Liver (tissue), 9 donors: ENCODE measurements around the gene MICU1. TPM values are rescaled to one million over a fixed set of nuclear protein-coding genes. Genes with fewer than 3 reads are reported as not detected.
A peak's percentile ranks its signal among the peaks of the same experiment; 100 is the strongest.
"Not testable (repeated sequence)": the region's sequence is repeated elsewhere in the genome, so short reads cannot be mapped to it uniquely, and the experiment has no call there.

Experiments
- DNase-seq: peaks from one replicate; pipeline ENCODE4 v3.0.0-alpha.2; 2017; ENCODE audit warnings: low spot score
- H3K27ac ChIP-seq, 2 donors: one replicate each; pipeline ENCODE4 v1.7.0; 2013; ENCODE audit warnings: inconsistent platforms in 2 of 2, low read length in 2 of 2, control low read depth in 1 of 2, low read depth in 1 of 2, mild to moderate bottlenecking in 1 of 2
- H3K27me3 ChIP-seq, 4 donors: one replicate each; pipeline versions ENCODE4 v1.6.1 to v1.7.0; 2013; ENCODE audit warnings: low read length in 3 of 4, inconsistent platforms in 1 of 4, mild to moderate bottlenecking in 1 of 4, moderate library complexity in 1 of 4; ENCODE audit not compliant: control insufficient read depth in 4 of 4, insufficient read depth in 4 of 4
- H3K36me3 ChIP-seq, 4 donors: one replicate each; pipeline versions ENCODE4 v1.6.1 to v1.7.0; 2013; ENCODE audit warnings: low read length in 3 of 4, mild to moderate bottlenecking in 3 of 4, low read depth in 1 of 4, moderate library complexity in 1 of 4; ENCODE audit not compliant: control insufficient read depth in 4 of 4, insufficient read depth in 3 of 4
- H3K4me1 ChIP-seq, 4 donors: one replicate each; pipeline versions ENCODE4 v1.6.1 to v1.7.0; 2013; ENCODE audit warnings: low read length in 3 of 4, mild to moderate bottlenecking in 3 of 4, moderate library complexity in 1 of 4; ENCODE audit not compliant: control insufficient read depth in 4 of 4, insufficient read depth in 4 of 4
- H3K4me3 ChIP-seq, 3 donors: one replicate each; pipeline versions ENCODE4 v1.6.1 to v1.7.0; 2013; ENCODE audit warnings: low read length in 3 of 3, control low read depth in 1 of 3, low read depth in 1 of 3, mild to moderate bottlenecking in 1 of 3
- H3K9ac ChIP-seq, 2 donors: one replicate each; pipeline ENCODE4 v1.7.0; 2013; ENCODE audit warnings: low read length in 2 of 2, mild to moderate bottlenecking in 2 of 2, moderate library complexity in 2 of 2, control low read depth in 1 of 2, low read depth in 1 of 2
- H3K9me3 ChIP-seq, 4 donors: one replicate each; pipeline versions ENCODE4 v1.6.1 to v1.7.0; 2013; ENCODE audit warnings: low read length in 3 of 4; ENCODE audit not compliant: control insufficient read depth in 4 of 4
- ATF3 ChIP-seq: IDR thresholded peaks from 2 replicates; pipeline ENCODE4 v1.6.1; 2016; ENCODE audit warnings: antibody characterized with exemption
- EGR1 ChIP-seq, 2 donors: IDR thresholded peaks; 2 replicates each; pipeline ENCODE4 v1.6.1; 2016 to 2018; ENCODE audit warnings: antibody characterized with exemption in 2 of 2, low read depth in 2 of 2
- FOXA1 ChIP-seq: IDR thresholded peaks from 2 replicates; pipeline ENCODE4 v1.6.1; 2016; ENCODE audit warnings: antibody characterized with exemption
- FOXA2 ChIP-seq: IDR thresholded peaks from 2 replicates; pipeline ENCODE4 v1.6.1; 2016; ENCODE audit warnings: antibody characterized with exemption
- GABPA ChIP-seq, 2 donors: IDR thresholded peaks in 1 of 2; conservative IDR thresholded peaks in 1 of 2; 2 replicates each; pipeline ENCODE4 v1.6.1; 2016; ENCODE audit warnings: antibody characterized with exemption in 2 of 2, mild to moderate bottlenecking in 1 of 2, moderate library complexity in 1 of 2
- HNF4A ChIP-seq, 2 donors: conservative IDR thresholded peaks; 2 replicates each; pipeline ENCODE4 v1.6.1; 2016; ENCODE audit warnings: antibody characterized with exemption in 2 of 2, mild to moderate bottlenecking in 2 of 2
- HNF4G ChIP-seq: IDR thresholded peaks from 2 replicates; pipeline ENCODE4 v1.6.1; 2016; ENCODE audit warnings: antibody characterized with exemption
- JUND ChIP-seq, 2 donors: IDR thresholded peaks; 2 replicates each; pipeline ENCODE4 v1.6.1; 2016; ENCODE audit warnings: antibody characterized with exemption in 2 of 2
- NR2F2 ChIP-seq: IDR thresholded peaks from 2 replicates; pipeline ENCODE4 v1.6.1; 2016; ENCODE audit warnings: antibody characterized with exemption
- RAD21 ChIP-seq, 2 donors: IDR thresholded peaks; 2 replicates each; pipeline ENCODE4 v1.6.1; 2016; ENCODE audit warnings: antibody characterized with exemption in 2 of 2, mild to moderate bottlenecking in 2 of 2
- RXRA ChIP-seq, 2 donors: IDR thresholded peaks; 2 replicates each; pipeline ENCODE4 v1.6.1; 2017 to 2018; ENCODE audit warnings: antibody characterized with exemption in 2 of 2, mild to moderate bottlenecking in 1 of 2
- SP1 ChIP-seq: IDR thresholded peaks from 2 replicates; pipeline ENCODE4 v1.6.1; 2018; ENCODE audit warnings: antibody characterized with exemption, mild to moderate bottlenecking
- TAF1 ChIP-seq: conservative IDR thresholded peaks from 2 replicates; pipeline ENCODE4 v1.6.1; 2016; ENCODE audit warnings: antibody characterized with exemption, mild to moderate bottlenecking
- YY1 ChIP-seq: IDR thresholded peaks from 2 replicates; pipeline ENCODE4 v1.6.1; 2016; ENCODE audit warnings: antibody characterized with exemption, mild to moderate bottlenecking
- WGBS: extraction: QIAGEN DNeasy Blood & Tissue Kit; methylation state at CpG from one replicate; pipeline ENCODE4 v1.1.7; 2013; 5-methylcytosine and 5-hydroxymethylcytosine counted together
- polyA plus RNA-seq, 2 donors: library from polyadenylated mRNA; stranded (reverse) in 1 of 2; unstranded in 1 of 2; fragments of 200-250 nt in 1 of 2; fragments of >200 nt in 1 of 2; fragmentation: Nextera tagmentation in 1 of 2; extraction: Ambion mirVana in 1 of 2; gene quantifications; one replicate each; pipeline versions ENCODE4 v1.2.1 to v1.2.3, GENCODE V29; 2013 to 2015
- total RNA-seq, 2 donors: library from RNA; depleted of rRNA; stranded (reverse); fragments of >200 nt; gene quantifications; one replicate each; pipeline ENCODE4 v1.2.3, GENCODE V29; 2014
- TF ChIP-seq, protein P1 (sequence below): IDR thresholded peaks from 2 replicates; pipeline ENCODE4 v1.6.1; 2016; ENCODE audit warnings: antibody characterized with exemption
- TF ChIP-seq, protein P2 (sequence below): fragments of 150-350 bp; IDR thresholded peaks from 2 replicates; pipeline ENCODE4 v1.5.1; 2017; ENCODE audit warnings: improper control_type of control experiment, low read depth, low read length; ENCODE audit not compliant: missing input control
- TF ChIP-seq, protein P3 (sequence below): IDR thresholded peaks from 2 replicates; pipeline ENCODE4 v1.6.1; 2016; ENCODE audit warnings: antibody characterized with exemption, mild to moderate bottlenecking
- TF ChIP-seq, protein P4 (sequence below): IDR thresholded peaks from 2 replicates; pipeline ENCODE4 v1.6.1; 2016; ENCODE audit warnings: antibody characterized with exemption
- donor health status: healthy.
- donor health status: healthy.
- donor health status: healthy.
- donor health status: healthy.
- donor health status: healthy.

MICU1 gene, protein sequence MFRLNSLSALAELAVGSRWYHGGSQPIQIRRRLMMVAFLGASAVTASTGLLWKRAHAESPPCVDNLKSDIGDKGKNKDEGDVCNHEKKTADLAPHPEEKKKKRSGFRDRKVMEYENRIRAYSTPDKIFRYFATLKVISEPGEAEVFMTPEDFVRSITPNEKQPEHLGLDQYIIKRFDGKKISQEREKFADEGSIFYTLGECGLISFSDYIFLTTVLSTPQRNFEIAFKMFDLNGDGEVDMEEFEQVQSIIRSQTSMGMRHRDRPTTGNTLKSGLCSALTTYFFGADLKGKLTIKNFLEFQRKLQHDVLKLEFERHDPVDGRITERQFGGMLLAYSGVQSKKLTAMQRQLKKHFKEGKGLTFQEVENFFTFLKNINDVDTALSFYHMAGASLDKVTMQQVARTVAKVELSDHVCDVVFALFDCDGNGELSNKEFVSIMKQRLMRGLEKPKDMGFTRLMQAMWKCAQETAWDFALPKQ
- total RNA-seq (10 to 100 TPM; 28.0 to 47.4 TPM), polyA plus RNA-seq (10 to 100 TPM; 26.4 to 36.1 TPM)

GRCh38 chr10:72625608-72626443 lies at the start of gene MICU1:
Gene MICU1, minus strand, starts transcription at chr10:72626079. Its CDS starts 59,286 bp downstream, at chr10:72566793.
- Histone ChIP-seq H3K36me3 (no peaks in the 10 kb centered on the region), H3K4me3 (peak within 1 kb of the TSS; percentile 81 to 97 (median 96)), H3K9ac (peak within 1 kb of the TSS; percentile 83 to 85), H3K4me1 (peaks cover 2 to 13% (median 10%) of the 10 kb centered on the region in 4 donors), H3K27ac (peak within 1 kb of the TSS; percentile 76 to 82), H3K27me3 (no peaks in the 10 kb centered on the region), H3K9me3 (no peaks in the 10 kb centered on the region)
- under 1% methylated on average over 49 of the region's 49 CpGs for WGBS
- TF ChIP-seq, protein P1, sequence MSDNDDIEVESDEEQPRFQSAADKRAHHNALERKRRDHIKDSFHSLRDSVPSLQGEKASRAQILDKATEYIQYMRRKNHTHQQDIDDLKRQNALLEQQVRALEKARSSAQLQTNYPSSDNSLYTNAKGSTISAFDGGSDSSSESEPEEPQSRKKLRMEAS = peak; percentile 61
- TF ChIP-seq FOXA1 (no peak), YY1 (peak; percentile 96), ATF3 (no peak), RXRA (IDR thresholded peaks at IDR 0.05) (peak; percentile 56), HNF4A (conservative IDR thresholded peaks at IDR 0.05) (no peak), RAD21 (IDR thresholded peaks at IDR 0.05) (peak; percentile 43 to 53), FOXA2 (no peak), NR2F2 (no peak), SP1 (peak; percentile 58), JUND (IDR thresholded peaks at IDR 0.05) (no peak), EGR1 (IDR thresholded peaks at IDR 0.05; ENCODE audit: low read depth in 2 of 2) (peak; percentile 95 to 99), TAF1 (peak; percentile 76), GABPA (IDR thresholded peaks at IDR 0.05 in 1 of 2, conservative IDR thresholded peaks at IDR 0.05 in 1 of 2) (peak in 1 of 2 donors; percentile 54), HNF4G (no peak)
- TF ChIP-seq, protein P2, sequence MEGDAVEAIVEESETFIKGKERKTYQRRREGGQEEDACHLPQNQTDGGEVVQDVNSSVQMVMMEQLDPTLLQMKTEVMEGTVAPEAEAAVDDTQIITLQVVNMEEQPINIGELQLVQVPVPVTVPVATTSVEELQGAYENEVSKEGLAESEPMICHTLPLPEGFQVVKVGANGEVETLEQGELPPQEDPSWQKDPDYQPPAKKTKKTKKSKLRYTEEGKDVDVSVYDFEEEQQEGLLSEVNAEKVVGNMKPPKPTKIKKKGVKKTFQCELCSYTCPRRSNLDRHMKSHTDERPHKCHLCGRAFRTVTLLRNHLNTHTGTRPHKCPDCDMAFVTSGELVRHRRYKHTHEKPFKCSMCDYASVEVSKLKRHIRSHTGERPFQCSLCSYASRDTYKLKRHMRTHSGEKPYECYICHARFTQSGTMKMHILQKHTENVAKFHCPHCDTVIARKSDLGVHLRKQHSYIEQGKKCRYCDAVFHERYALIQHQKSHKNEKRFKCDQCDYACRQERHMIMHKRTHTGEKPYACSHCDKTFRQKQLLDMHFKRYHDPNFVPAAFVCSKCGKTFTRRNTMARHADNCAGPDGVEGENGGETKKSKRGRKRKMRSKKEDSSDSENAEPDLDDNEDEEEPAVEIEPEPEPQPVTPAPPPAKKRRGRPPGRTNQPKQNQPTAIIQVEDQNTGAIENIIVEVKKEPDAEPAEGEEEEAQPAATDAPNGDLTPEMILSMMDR = no peak
- TF ChIP-seq, protein P3, sequence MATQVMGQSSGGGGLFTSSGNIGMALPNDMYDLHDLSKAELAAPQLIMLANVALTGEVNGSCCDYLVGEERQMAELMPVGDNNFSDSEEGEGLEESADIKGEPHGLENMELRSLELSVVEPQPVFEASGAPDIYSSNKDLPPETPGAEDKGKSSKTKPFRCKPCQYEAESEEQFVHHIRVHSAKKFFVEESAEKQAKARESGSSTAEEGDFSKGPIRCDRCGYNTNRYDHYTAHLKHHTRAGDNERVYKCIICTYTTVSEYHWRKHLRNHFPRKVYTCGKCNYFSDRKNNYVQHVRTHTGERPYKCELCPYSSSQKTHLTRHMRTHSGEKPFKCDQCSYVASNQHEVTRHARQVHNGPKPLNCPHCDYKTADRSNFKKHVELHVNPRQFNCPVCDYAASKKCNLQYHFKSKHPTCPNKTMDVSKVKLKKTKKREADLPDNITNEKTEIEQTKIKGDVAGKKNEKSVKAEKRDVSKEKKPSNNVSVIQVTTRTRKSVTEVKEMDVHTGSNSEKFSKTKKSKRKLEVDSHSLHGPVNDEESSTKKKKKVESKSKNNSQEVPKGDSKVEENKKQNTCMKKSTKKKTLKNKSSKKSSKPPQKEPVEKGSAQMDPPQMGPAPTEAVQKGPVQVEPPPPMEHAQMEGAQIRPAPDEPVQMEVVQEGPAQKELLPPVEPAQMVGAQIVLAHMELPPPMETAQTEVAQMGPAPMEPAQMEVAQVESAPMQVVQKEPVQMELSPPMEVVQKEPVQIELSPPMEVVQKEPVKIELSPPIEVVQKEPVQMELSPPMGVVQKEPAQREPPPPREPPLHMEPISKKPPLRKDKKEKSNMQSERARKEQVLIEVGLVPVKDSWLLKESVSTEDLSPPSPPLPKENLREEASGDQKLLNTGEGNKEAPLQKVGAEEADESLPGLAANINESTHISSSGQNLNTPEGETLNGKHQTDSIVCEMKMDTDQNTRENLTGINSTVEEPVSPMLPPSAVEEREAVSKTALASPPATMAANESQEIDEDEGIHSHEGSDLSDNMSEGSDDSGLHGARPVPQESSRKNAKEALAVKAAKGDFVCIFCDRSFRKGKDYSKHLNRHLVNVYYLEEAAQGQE = peak; percentile 63
- TF ChIP-seq, protein P4, sequence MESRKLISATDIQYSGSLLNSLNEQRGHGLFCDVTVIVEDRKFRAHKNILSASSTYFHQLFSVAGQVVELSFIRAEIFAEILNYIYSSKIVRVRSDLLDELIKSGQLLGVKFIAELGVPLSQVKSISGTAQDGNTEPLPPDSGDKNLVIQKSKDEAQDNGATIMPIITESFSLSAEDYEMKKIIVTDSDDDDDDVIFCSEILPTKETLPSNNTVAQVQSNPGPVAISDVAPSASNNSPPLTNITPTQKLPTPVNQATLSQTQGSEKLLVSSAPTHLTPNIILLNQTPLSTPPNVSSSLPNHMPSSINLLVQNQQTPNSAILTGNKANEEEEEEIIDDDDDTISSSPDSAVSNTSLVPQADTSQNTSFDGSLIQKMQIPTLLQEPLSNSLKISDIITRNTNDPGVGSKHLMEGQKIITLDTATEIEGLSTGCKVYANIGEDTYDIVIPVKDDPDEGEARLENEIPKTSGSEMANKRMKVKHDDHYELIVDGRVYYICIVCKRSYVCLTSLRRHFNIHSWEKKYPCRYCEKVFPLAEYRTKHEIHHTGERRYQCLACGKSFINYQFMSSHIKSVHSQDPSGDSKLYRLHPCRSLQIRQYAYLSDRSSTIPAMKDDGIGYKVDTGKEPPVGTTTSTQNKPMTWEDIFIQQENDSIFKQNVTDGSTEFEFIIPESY = peak; percentile 54
- DNase-seq = peak; percentile 95

GRCh38 chr10:72674174-72674573 lies 48.3 kb upstream of the MICU1 start:
- not testable (repeated sequence) for H3K4me1 ChIP-seq, H3K36me3 ChIP-seq, H3K27me3 ChIP-seq, H3K9me3 ChIP-seq, H3K9ac ChIP-seq, H3K4me3 ChIP-seq, DNase-seq, H3K27ac ChIP-seq
- WGBS = 93% methylated on average over 5 of the region's 5 CpGs
